Ascending aorta (tissue), 2 donors: Measurements from ENCODE around the gene PANK4. TPM values are rescaled to one million over a fixed set of nuclear protein-coding genes. Genes with fewer than 3 reads are reported as not detected.

ENCODE experiments used
- DNase-seq, 2 donors: peaks; one replicate each; pipeline ENCODE4 v3.0.0-alpha.2; 2019; ENCODE audit warnings: low spot score in 2 of 2
- H3K27ac ChIP-seq, 2 donors: fragments of 200-600 bp; sonication (generic); one replicate each; pipeline ENCODE4 v1.5.1; 2016 to 2017; ENCODE audit warnings: mild to moderate bottlenecking in 1 of 2
- H3K27me3 ChIP-seq: fragments of 200-600 bp; sonication (generic); one replicate; pipeline ENCODE4 v1.5.1; 2017
- H3K36me3 ChIP-seq, 2 donors: fragments of 200-600 bp; sonication (generic); one replicate each; pipeline ENCODE4 v1.5.1; 2016
- H3K4me1 ChIP-seq, 2 donors: fragments of 200-600 bp; sonication (generic); one replicate each; pipeline ENCODE4 v1.5.1; 2016 to 2017; ENCODE audit warnings: mild to moderate bottlenecking in 1 of 2
- H3K4me3 ChIP-seq, 2 donors: fragments of 200-600 bp; sonication (generic); one replicate each; pipeline ENCODE4 v1.5.1; 2016 to 2017; ENCODE audit warnings: mild to moderate bottlenecking in 1 of 2
- H3K9me3 ChIP-seq, 2 donors: fragments of 200-600 bp; sonication (generic); one replicate each; pipeline ENCODE4 v1.5.1; 2016
- CTCF ChIP-seq, 3 experiments: fragments of 200-600 bp in 2 of 3; fragments of 450-650 bp in 1 of 3; sonication (generic) in 2 of 3; IDR thresholded peaks; one replicate each; pipeline ENCODE4 v1.5.1; 2016 to 2019; ENCODE audit warnings: antibody characterized with exemption in 3 of 3, mild to moderate bottlenecking in 1 of 3, moderate library complexity in 1 of 3
- intact Hi-C: fragments of 100-400 bp; cut with DNase I; formaldehyde crosslinking; loops from one replicate; pipeline ENCODE4 v1.15.1; 2023
- total RNA-seq: library from RNA; depleted of rRNA; stranded (reverse); fragments of >200 nt; gene quantifications from one replicate; pipeline ENCODE4 v1.1.0, GENCODE V29; 2016

The PANK4 gene
- total RNA-seq, 1 donor from 2014 or later = 80.5 TPM

- Histone ChIP-seq H3K27ac (peak within 1 kb of the TSS; percentile 37 to 50), H3K9me3 (no peaks in the 10 kb centered on the region), H3K27me3 (no peaks in the 10 kb centered on the region), H3K36me3 (no peaks in the 10 kb centered on the region), H3K4me1 (peaks cover 33 to 54% of the 10 kb centered on the region in 2 donors), H3K4me3 (peak within 1 kb of the TSS; percentile 48 to 63)
- intact Hi-C loops = loop anchor here (5.0 kb wide), 1 partner anchor 338 kb away; the partner anchor contains the start of gene FAAP20
- DNase-seq = no peak
- TF ChIP-seq CTCF (IDR thresholded peaks at IDR 0.05) = no peak
Observed at GRCh38 chr1:2529784-2530512, 3.6 kb upstream of the PANK4 start, which contains the start of gene HES5. TSS of gene HES5 (minus strand) at chr1:2530263. CDS start at chr1:2530164, 99 bp downstream.

GRCh38 chr1:2528966-2529783 is 2.8 kb upstream of the PANK4 start:
- Histone ChIP-seq H3K27ac (peak overlapping the region; percentile 37 to 50), H3K9me3 (no peaks in the 10 kb centered on the region), H3K27me3 (no peaks in the 10 kb centered on the region), H3K4me3 (peak overlapping the region; percentile 48 to 63), H3K4me1 (peaks cover 37 to 62% of the 10 kb centered on the region in 2 donors), H3K36me3 (no peaks in the 10 kb centered on the region)
- no peak for DNase-seq
- no peak for TF ChIP-seq CTCF (IDR thresholded peaks at IDR 0.05)
- intact Hi-C loops = loop anchor here (1.0 to 5.0 kb wide), 2 partner anchors 117 to 337 kb away; partner anchors contain the start of genes FAAP20 and PEX10

- H3K27me3 ChIP-seq = no peaks in the 10 kb centered on the region
- no peaks in the 10 kb centered on the region for H3K9me3 ChIP-seq
- intact Hi-C loops = loop anchor here (1.0 to 5.0 kb wide), 2 partner anchors 116 to 336 kb away; partner anchors contain the start of genes FAAP20 and PEX10
- H3K4me1 ChIP-seq = peaks cover 37 to 64% of the 10 kb centered on the region in 2 donors
- DNase-seq = no peak
- H3K27ac ChIP-seq = peak overlapping the region; percentile 32 to 50
- H3K36me3 ChIP-seq = no peaks in the 10 kb centered on the region
- no peak for TF ChIP-seq CTCF (IDR thresholded peaks at IDR 0.05)
- peak overlapping the region; percentile 4 to 63 for H3K4me3 ChIP-seq
Observed at GRCh38 chr1:2528611-2528965, 2.2 kb upstream of the PANK4 start.

DNA sequence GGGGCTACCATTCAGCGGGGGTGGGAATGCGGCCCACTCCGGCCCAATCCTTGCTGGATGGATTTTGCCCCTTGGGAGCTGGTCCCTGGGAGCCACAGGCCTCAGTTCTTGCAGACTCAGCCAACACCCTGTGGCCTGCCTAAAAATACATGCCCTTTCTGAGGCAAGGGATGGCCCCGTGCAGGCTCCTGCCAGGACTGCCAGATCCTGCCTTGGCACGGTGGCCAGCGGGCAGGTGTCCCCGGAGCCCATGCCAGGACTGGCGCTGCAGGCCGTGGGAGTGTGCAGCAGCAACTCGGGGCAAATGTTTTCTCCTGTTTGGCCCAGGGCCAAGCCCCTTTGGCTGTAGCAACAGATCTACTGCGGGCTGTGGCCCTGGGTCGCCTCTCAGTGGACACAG is 1.6 kb upstream of the PANK4 start:
- Histone ChIP-seq H3K4me1 (peaks cover 37 to 64% of the 10 kb centered on the region in 2 donors), H3K9me3 (no peaks in the 10 kb centered on the region), H3K27ac (peak overlapping the region; percentile 20 to 46), H3K27me3 (no peaks in the 10 kb centered on the region), H3K36me3 (no peaks in the 10 kb centered on the region), H3K4me3 (no peak overlapping the region)
- TF ChIP-seq CTCF (IDR thresholded peaks at IDR 0.05) = no peak
- peak in 1 of 2 donors; percentile 77 for DNase-seq
- intact Hi-C loops = loop anchor here (1.0 to 5.0 kb wide), 2 partner anchors 116 to 336 kb away; partner anchors contain the start of genes FAAP20 and PEX10

GRCh38 chr1:2527556-2527860 is 1.1 kb upstream of the PANK4 start:
- TF ChIP-seq CTCF (IDR thresholded peaks at IDR 0.05) = no peak
- Histone ChIP-seq H3K9me3 (no peaks in the 10 kb centered on the region), H3K27me3 (no peaks in the 10 kb centered on the region), H3K4me3 (peak overlapping the region in 1 of 2 donors; percentile 75), H3K36me3 (no peaks in the 10 kb centered on the region), H3K27ac (peak overlapping the region; percentile 20 to 46), H3K4me1 (peaks cover 37 to 63% of the 10 kb centered on the region in 2 donors)
- intact Hi-C loops = loop anchor here (2.0 to 5.0 kb wide), 2 partner anchors 115 to 335 kb away; partner anchors contain the start of gene FAAP20
- no peak for DNase-seq
